Trophoblast cell (in vitro differentiated cells and primary cell): Measurements from ENCODE around the gene VWCE.

Source experiments
- DNase-seq, 2 donors: peaks; one replicate each; pipeline ENCODE4 v3.0.0-alpha.2; 2016
- H2AFZ ChIP-seq: 2 replicates; pipeline ENCODE4 v1.6.1; 2013; ENCODE audit warnings: low read length, moderate library complexity, mild to moderate bottlenecking; ENCODE audit not compliant: insufficient read depth, poor library complexity
- H2AK5ac ChIP-seq: 2 replicates; pipeline ENCODE4 v1.6.1; 2013; ENCODE audit warnings: mild to moderate bottlenecking, low read length
- H2BK120ac ChIP-seq: 2 replicates; pipeline ENCODE4 v1.6.1; 2013; ENCODE audit warnings: low read length, mild to moderate bottlenecking, moderate library complexity; ENCODE audit not compliant: insufficient read depth, poor library complexity
- H2BK12ac ChIP-seq: 2 replicates; pipeline ENCODE4 v1.6.1; 2013; ENCODE audit warnings: mild to moderate bottlenecking, low read length, moderate library complexity
- H2BK5ac ChIP-seq: 2 replicates; pipeline ENCODE4 v1.6.1; 2013; ENCODE audit warnings: low read length, low read depth, moderate library complexity, mild to moderate bottlenecking; ENCODE audit not compliant: poor library complexity
- H3K14ac ChIP-seq: 2 replicates; pipeline ENCODE4 v1.6.1; 2013; ENCODE audit warnings: mild to moderate bottlenecking, low read length
- H3K18ac ChIP-seq: 2 replicates; pipeline ENCODE4 v1.6.1; 2013; ENCODE audit warnings: mild to moderate bottlenecking, low read length
- H3K23ac ChIP-seq: 2 replicates; pipeline ENCODE4 v1.6.1; 2013; ENCODE audit warnings: low read length
- H3K27ac ChIP-seq: 2 replicates; pipeline ENCODE4 v1.5.1; 2013; ENCODE audit warnings: low read depth, mild to moderate bottlenecking, inconsistent platforms, low read length, moderate library complexity
- H3K27me3 ChIP-seq: 2 replicates; pipeline ENCODE4 v1.6.1; 2013; ENCODE audit warnings: inconsistent platforms, mild to moderate bottlenecking, low read length, moderate library complexity; ENCODE audit not compliant: insufficient read depth
- H3K36me3 ChIP-seq, 2 experiments: 1 replicate in 1 of 2; 2 replicates in 1 of 2; pipeline ENCODE4 v1.6.1; 2013; ENCODE audit warnings: low read length in 2 of 2, mild to moderate bottlenecking in 2 of 2, moderate library complexity in 1 of 2; ENCODE audit not compliant: insufficient read depth in 2 of 2, control insufficient read depth in 1 of 2
- H3K4ac ChIP-seq: 2 replicates; pipeline ENCODE4 v1.6.1; 2013; ENCODE audit warnings: low read depth, mild to moderate bottlenecking, low read length, moderate library complexity
- H3K4me1 ChIP-seq, 2 experiments: 1 replicate in 1 of 2; 2 replicates in 1 of 2; pipeline ENCODE4 v1.6.1; 2013; ENCODE audit warnings: low read length in 2 of 2, mild to moderate bottlenecking in 2 of 2, moderate library complexity in 1 of 2; ENCODE audit not compliant: insufficient read depth in 2 of 2, control insufficient read depth in 1 of 2
- H3K4me2 ChIP-seq: 2 replicates; pipeline ENCODE4 v1.6.1; 2013; ENCODE audit warnings: inconsistent platforms, mild to moderate bottlenecking, low read length, moderate library complexity
- H3K4me3 ChIP-seq: 2 replicates; pipeline ENCODE4 v1.5.1; 2013; ENCODE audit warnings: mild to moderate bottlenecking, low read depth, low read length, inconsistent platforms
- H3K79me1 ChIP-seq: one replicate; pipeline ENCODE4 v1.6.1; 2013; ENCODE audit warnings: low read length
- H3K79me2 ChIP-seq: 2 replicates; pipeline ENCODE4 v1.6.1; 2013; ENCODE audit warnings: low read length, mild to moderate bottlenecking; ENCODE audit not compliant: control insufficient read depth, insufficient read depth, poor library complexity
- H3K9ac ChIP-seq: 2 replicates; pipeline ENCODE4 v1.6.1; 2013; ENCODE audit warnings: mild to moderate bottlenecking, low read length
- H3K9me3 ChIP-seq: 2 replicates; pipeline ENCODE4 v1.6.1; 2013; ENCODE audit warnings: low read depth, mild to moderate bottlenecking, control low read depth, inconsistent platforms, low read length; ENCODE audit not compliant: insufficient read depth
- H4K12ac ChIP-seq: 2 replicates; pipeline ENCODE4 v1.6.1; 2013; ENCODE audit warnings: low read depth, mild to moderate bottlenecking, low read length, moderate library complexity
- H4K8ac ChIP-seq: 2 replicates; pipeline ENCODE4 v1.6.1; 2013; ENCODE audit warnings: low read depth, mild to moderate bottlenecking, low read length, moderate library complexity
- H4K91ac ChIP-seq: one replicate; pipeline ENCODE4 v1.6.1; 2013; ENCODE audit warnings: low read depth, mild to moderate bottlenecking, low read length, moderate library complexity
- WGBS: extraction: QIAGEN DNeasy Blood & Tissue Kit; methylation state at CpG from one replicate; pipeline ENCODE4 v1.1.7; 2013; ENCODE audit warnings: missing lambda C conversion rate; ENCODE audit not compliant: insufficient read length, insufficient coverage; ENCODE audit errors: extremely low coverage; 5-methylcytosine and 5-hydroxymethylcytosine counted together

VWCE gene

DNA sequence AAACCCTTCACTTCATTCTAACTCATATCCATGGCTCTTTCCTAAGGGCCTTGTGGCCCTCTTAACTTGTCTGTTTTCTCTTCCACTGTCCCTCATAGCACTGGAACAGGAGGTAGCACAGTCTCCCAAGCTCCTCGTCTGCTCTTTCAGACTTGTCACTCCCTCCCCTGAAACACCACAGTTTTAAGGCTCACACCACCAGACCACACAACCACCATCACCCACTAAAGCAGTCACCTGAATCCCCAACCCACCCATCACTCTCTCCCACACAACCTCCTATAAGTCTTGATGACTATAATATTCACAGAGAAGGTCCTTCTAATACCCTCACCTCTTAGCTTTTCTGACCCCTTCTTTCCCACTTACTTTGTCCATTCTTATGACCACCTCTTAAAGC, 11.1 kb upstream of the VWCE start:
- Histone ChIP-seq H3K79me2 (no peaks in the 10 kb centered on the region), H3K79me1 (no peaks in the 10 kb centered on the region), H3K9me3 (peaks cover 2% of the 10 kb centered on the region), H3K18ac (no peak overlapping the region), H3K4me3 (no peak overlapping the region), H2AK5ac (no peak overlapping the region), H3K4ac (no peak overlapping the region), H4K12ac (no peak overlapping the region), H2BK12ac (no peak overlapping the region), H4K8ac (no peak overlapping the region), H2BK120ac (no peak overlapping the region), H3K36me3 (peaks cover 64 to 86% of the 10 kb centered on the region in 2 experiments), H4K91ac (no peak overlapping the region), H3K23ac (no peak overlapping the region), H2BK5ac (no peak overlapping the region), H2AFZ (no peak overlapping the region), H3K27ac (no peak overlapping the region), H3K4me2 (no peak overlapping the region), H3K4me1 (peaks cover 0 to 4% of the 10 kb centered on the region in 2 experiments), H3K9ac (no peak overlapping the region), H3K27me3 (no peaks in the 10 kb centered on the region), H3K14ac (no peak overlapping the region)
- WGBS: no CpG with 5 or more reads among the region's 1 CpG
- no peak for DNase-seq

GRCh38 chr11:61305417-61305816, 10.3 kb upstream of the VWCE start:
- no peak overlapping the region for H4K8ac ChIP-seq
- peaks cover 0 to 4% of the 10 kb centered on the region in 2 experiments for H3K4me1 ChIP-seq
- no peak overlapping the region for H4K91ac ChIP-seq
- H2BK12ac ChIP-seq: no peak overlapping the region
- no peak overlapping the region for H3K4me3 ChIP-seq
- no peak overlapping the region for H2AFZ ChIP-seq
- no peak overlapping the region for H3K14ac ChIP-seq
- no CpG with 5 or more reads among the region's 7 CpGs for WGBS
- H3K9me3 ChIP-seq: peaks cover 2% of the 10 kb centered on the region
- H3K9ac ChIP-seq: no peak overlapping the region
- no peak for DNase-seq
- no peak overlapping the region for H2AK5ac ChIP-seq
- no peak overlapping the region for H2BK120ac ChIP-seq
- H3K4me2 ChIP-seq: no peak overlapping the region
- H3K79me1 ChIP-seq: no peaks in the 10 kb centered on the region
- no peak overlapping the region for H2BK5ac ChIP-seq
- H3K27ac ChIP-seq: no peak overlapping the region
- no peak overlapping the region for H3K18ac ChIP-seq
- peaks cover 66 to 87% of the 10 kb centered on the region in 2 experiments for H3K36me3 ChIP-seq
- no peaks in the 10 kb centered on the region for H3K27me3 ChIP-seq
- H4K12ac ChIP-seq: no peak overlapping the region
- H3K4ac ChIP-seq: no peak overlapping the region
- no peak overlapping the region for H3K23ac ChIP-seq
- no peaks in the 10 kb centered on the region for H3K79me2 ChIP-seq

GRCh38 chr11:61303725-61304124, 8.6 kb upstream of the VWCE start:
- no peak for DNase-seq
- Histone ChIP-seq H3K27me3 (no peaks in the 10 kb centered on the region), H3K14ac (no peak overlapping the region), H3K9ac (no peak overlapping the region), H2BK5ac (no peak overlapping the region), H2BK12ac (no peak overlapping the region), H3K4ac (no peak overlapping the region), H3K79me2 (no peaks in the 10 kb centered on the region), H2AK5ac (no peak overlapping the region), H4K12ac (no peak overlapping the region), H2BK120ac (no peak overlapping the region), H3K9me3 (peaks cover 2% of the 10 kb centered on the region), H3K27ac (no peak overlapping the region), H3K79me1 (no peaks in the 10 kb centered on the region), H3K4me3 (no peak overlapping the region), H3K23ac (no peak overlapping the region), H3K4me1 (peaks cover 0 to 4% of the 10 kb centered on the region in 2 experiments), H3K18ac (no peak overlapping the region), H4K91ac (no peak overlapping the region), H2AFZ (no peak overlapping the region), H3K4me2 (no peak overlapping the region), H3K36me3 (peaks cover 63 to 85% of the 10 kb centered on the region in 2 experiments), H4K8ac (no peak overlapping the region)
- no CpG with 5 or more reads among the region's 9 CpGs for WGBS

GRCh38 chr11:61302550-61302949, 7.4 kb upstream of the VWCE start:
- H3K4ac ChIP-seq: no peak overlapping the region

More at GRCh38 chr11:61302550-61302949, 7.4 kb upstream of the VWCE start:
- no peak overlapping the region for H4K91ac ChIP-seq
- H3K4me3 ChIP-seq: peak overlapping the region; percentile 35
- H2AK5ac ChIP-seq: no peak overlapping the region
- H3K79me1 ChIP-seq: no peaks in the 10 kb centered on the region
- H3K23ac ChIP-seq: no peak overlapping the region
- H3K14ac ChIP-seq: no peak overlapping the region
- peaks cover 54 to 77% of the 10 kb centered on the region in 2 experiments for H3K36me3 ChIP-seq
- H3K9me3 ChIP-seq: no peaks in the 10 kb centered on the region
- H3K18ac ChIP-seq: no peak overlapping the region
- no peak overlapping the region for H4K8ac ChIP-seq
- no peak overlapping the region for H2BK120ac ChIP-seq
- H3K4me1 ChIP-seq: peaks cover 2 to 5% of the 10 kb centered on the region in 2 experiments
- no peak overlapping the region for H2AFZ ChIP-seq
- H2BK12ac ChIP-seq: no peak overlapping the region
- no peak overlapping the region for H3K9ac ChIP-seq
- no CpG with 5 or more reads among the region's 13 CpGs for WGBS
- no peaks in the 10 kb centered on the region for H3K79me2 ChIP-seq
- H3K27ac ChIP-seq: no peak overlapping the region
- no peaks in the 10 kb centered on the region for H3K27me3 ChIP-seq
- no peak overlapping the region for H4K12ac ChIP-seq
- no peak for DNase-seq
- no peak overlapping the region for H3K4me2 ChIP-seq
- H2BK5ac ChIP-seq: no peak overlapping the region
